Hippocampal formation (tissue), 2 donors: ENCODE data around the gene RPL10A.
"Not testable (repeated sequence)": the region's sequence is repeated elsewhere in the genome, so short reads cannot be mapped to it uniquely, and the experiment has no call there.

Source experiments
- DNase-seq, 2 donors: peaks; one replicate each; lab custom pipeline; 2025; lab: John Stamatoyannopoulos, UW

The RPL10A gene

GRCh38 chr6:35512006-35512405 is 43.8 kb downstream of the RPL10A start:
- DNase-seq, result no peak

- DNase-seq, result no peak
Observed at GRCh38 chr6:35512740-35513139, 44.5 kb downstream of the RPL10A start, which contains the start of gene TULP1. TSS of gene TULP1 (minus strand) at chr6:35512896. CDS start at chr6:35512858, 38 bp downstream.

- no peak for DNase-seq
Observed at GRCh38 chr6:35514587-35514986, 46.4 kb downstream of the RPL10A start.

GRCh38 chr6:35515939-35516338 is 47.7 kb downstream of the RPL10A start:
- DNase-seq, result not testable (repeated sequence)

GRCh38 chr6:35516712-35517111 is 48.5 kb downstream of the RPL10A start:
- DNase-seq, result no peak

GRCh38 chr6:35517978-35518377 is 49.8 kb downstream of the RPL10A start:
- DNase-seq, result not testable (repeated sequence)

GRCh38 chr6:35518566-35519312 is 50.5 kb downstream of the RPL10A start:
- DNase-seq, result no peak

- no peak for DNase-seq
Observed at GRCh38 chr6:35519313-35520015, 51.3 kb downstream of the RPL10A start.
